ENCODE data around the gene ODF2L. TPM values are rescaled to one million over a fixed set of nuclear protein-coding genes. Genes with fewer than 3 reads are reported as not detected.

The ODF2L gene
- total RNA-seq, 4 donors from 2014 or later, result 1.7 to 5.4 (median 2.4) TPM

DNA sequence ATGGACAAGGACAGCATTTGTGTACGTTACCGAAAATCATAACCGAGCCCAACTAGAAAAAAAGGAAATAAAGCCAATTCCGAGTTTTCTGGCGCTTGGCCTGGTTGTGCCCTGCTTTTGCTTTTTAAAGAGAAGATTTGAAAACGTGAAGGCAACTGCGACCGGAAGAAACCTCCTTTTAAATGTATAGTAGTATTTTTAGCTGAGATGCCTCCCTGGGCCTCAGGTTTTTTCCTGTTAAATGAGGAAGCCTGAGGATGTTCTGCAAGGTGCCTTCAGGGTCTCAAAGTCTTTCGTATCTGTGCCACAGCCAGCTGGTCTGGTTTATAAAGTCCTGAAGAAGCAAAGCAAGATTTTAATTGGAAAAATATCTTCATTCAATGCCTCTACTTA, 371 bp upstream of the ODF2L start:
- Histone ChIP-seq H3K27me3 (no peaks in the 10 kb centered on the region), H3K4me3 (peak overlapping the region; percentile 74 to 96 (median 86)), H3K27ac (peak overlapping the region; percentile 64 to 73 (median 72)), H3K4me1 (peaks cover 0 to 6% of the 10 kb centered on the region in 2 donors), H3K36me3 (no peaks in the 10 kb centered on the region), H3K9me3 (no peaks in the 10 kb centered on the region)
- no peak for DNase-seq
- peak in 1 of 2 donors; percentile 15 for ATAC-seq
- in situ Hi-C loops (cut with MboI; ENCODE audit: low sequenced_read_pairs in 4 of 4), result loop anchor here in 2 of 4 donors (25.0 kb wide), 3 partner anchors 316 to 666 kb away; partner anchors contain the start of gene SH3GLB1 (in 1 of the 2)
- intact Hi-C loops (cut with DNase I; ENCODE audit: low total_unique reads), result loop anchor here (10.0 kb wide), 2 partner anchors 308 to 928 kb away; partner anchors contain the start of genes LMO4 and SH3GLB1
- TF ChIP-seq POLR2A (IDR thresholded peaks at IDR 0.05) (no peak), CTCF (IDR thresholded peaks at IDR 0.05 in 4 of 5, conservative IDR thresholded peaks at IDR 0.05 in 1 of 5) (no peak)

- Histone ChIP-seq H3K27me3 (no peaks in the 10 kb centered on the region), H3K27ac (no peak overlapping the region), H3K9me3 (no peaks in the 10 kb centered on the region), H3K36me3 (no peaks in the 10 kb centered on the region), H3K4me3 (no peak overlapping the region), H3K4me1 (peaks cover 0 to 6% of the 10 kb centered on the region in 2 donors)
- no peak for ATAC-seq
- no peak for DNase-seq
- in situ Hi-C loops (cut with MboI; ENCODE audit: low sequenced_read_pairs in 4 of 4) (loop anchor here in 2 of 4 donors (25.0 kb wide), 3 partner anchors 318 to 668 kb away; partner anchors contain the start of gene SH3GLB1 (in 1 of the 2)), intact Hi-C loops (cut with DNase I; ENCODE audit: low total_unique reads) (loop anchor here (10.0 kb wide), 2 partner anchors 310 to 930 kb away; partner anchors contain the start of genes LMO4 and SH3GLB1)
- TF ChIP-seq POLR2A (IDR thresholded peaks at IDR 0.05) (no peak), CTCF (IDR thresholded peaks at IDR 0.05 in 4 of 5, conservative IDR thresholded peaks at IDR 0.05 in 1 of 5) (no peak)
Measured at GRCh38 chr1:86394416-86394815, 1.7 kb downstream of the ODF2L start.

DNA sequence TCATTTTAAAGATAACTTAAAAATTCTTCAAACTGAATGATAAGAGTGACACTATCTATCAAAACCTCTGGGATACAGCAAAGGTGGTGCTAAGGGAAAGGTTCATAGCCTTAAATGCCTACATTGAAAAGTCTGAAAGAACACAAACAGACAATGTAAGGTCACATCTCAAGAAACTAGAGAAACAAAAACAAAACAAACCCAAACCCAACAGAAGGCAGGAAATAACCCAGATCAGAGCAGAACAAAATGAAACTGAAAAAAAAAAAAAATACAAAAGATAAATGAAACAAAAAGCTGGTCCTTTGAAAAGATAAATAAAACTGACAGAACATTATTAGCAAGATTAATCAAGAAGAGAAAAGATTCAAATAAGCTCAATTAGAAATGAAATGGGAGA, 6.8 kb downstream of the ODF2L start:
- TF ChIP-seq CTCF (IDR thresholded peaks at IDR 0.05 in 4 of 5, conservative IDR thresholded peaks at IDR 0.05 in 1 of 5) (no peak), POLR2A (IDR thresholded peaks at IDR 0.05) (no peak)
- H3K4me3 ChIP-seq, result no peak overlapping the region
- in situ Hi-C loops (cut with MboI; ENCODE audit: low sequenced_read_pairs in 4 of 4), result loop anchor here in 3 of 4 donors (10.0 to 25.0 kb wide), 5 partner anchors 105 to 673 kb away; partner anchors contain the start of gene SH3GLB1 (in 1 of the 3)
- no peaks in the 10 kb centered on the region for H3K9me3 ChIP-seq
- H3K27me3 ChIP-seq, result no peaks in the 10 kb centered on the region
- H3K27ac ChIP-seq, result peak overlapping the region in 2 of 4 donors; percentile 18 to 33
- H3K4me1 ChIP-seq, result peaks cover 0 to 6% of the 10 kb centered on the region in 2 donors
- no peaks in the 10 kb centered on the region for H3K36me3 ChIP-seq
- DNase-seq (no peak), ATAC-seq (no peak)
- intact Hi-C loops (cut with DNase I; ENCODE audit: low total_unique reads), result loop anchor here (10.0 kb wide), 2 partner anchors 85 to 695 kb away; no protein-coding TSS in a partner anchor

GRCh38 chr1:86388777-86389176, 7.3 kb downstream of the ODF2L start:
- no peaks in the 10 kb centered on the region for H3K9me3 ChIP-seq
- intact Hi-C loops (cut with DNase I; ENCODE audit: low total_unique reads), result loop anchor here (10.0 kb wide), 2 partner anchors 86 to 696 kb away; no protein-coding TSS in a partner anchor
- DNase-seq (no peak), ATAC-seq (no peak)
- in situ Hi-C loops (cut with MboI; ENCODE audit: low sequenced_read_pairs in 4 of 4), result loop anchor here in 3 of 4 donors (10.0 to 25.0 kb wide), 5 partner anchors 106 to 674 kb away; partner anchors contain the start of gene SH3GLB1 (in 1 of the 3)
- peaks cover 0 to 6% of the 10 kb centered on the region in 2 donors for H3K4me1 ChIP-seq
- H3K36me3 ChIP-seq, result no peaks in the 10 kb centered on the region
- no peak for TF ChIP-seq POLR2A (IDR thresholded peaks at IDR 0.05)
- no peak for TF ChIP-seq CTCF (IDR thresholded peaks at IDR 0.05 in 4 of 5, conservative IDR thresholded peaks at IDR 0.05 in 1 of 5)
- peak overlapping the region in 2 of 4 donors; percentile 18 to 33 for H3K27ac ChIP-seq
- no peaks in the 10 kb centered on the region for H3K27me3 ChIP-seq
- H3K4me3 ChIP-seq, result no peak overlapping the region
